Osteoblast (primary cell): ENCODE results near the gene SHANK1. TPM values are rescaled to one million over a fixed set of nuclear protein-coding genes. Genes with fewer than 3 reads are reported as not detected.
"Not testable (repeated sequence)": the region's sequence is repeated elsewhere in the genome, so short reads cannot be mapped to it uniquely, and the experiment has no call there.

Experiments
- DNase-seq: peaks from one replicate; pipeline ENCODE4 v3.0.0; 2011; ENCODE audit warnings: low spot score, mixed read lengths; ENCODE audit not compliant: insufficient read length; ENCODE audit errors: missing footprints
- H2AFZ ChIP-seq: 2 replicates; pipeline ENCODE4 v1.6.0; 2011; ENCODE audit warnings: mild to moderate bottlenecking, low read length
- H3K27ac ChIP-seq: 2 replicates; pipeline ENCODE4 v1.5.1; 2011; ENCODE audit warnings: mild to moderate bottlenecking, low read depth, low read length, moderate library complexity
- H3K27me3 ChIP-seq: 2 replicates; pipeline ENCODE4 v1.6.0; 2012; ENCODE audit warnings: mild to moderate bottlenecking, control low read depth, inconsistent platforms, low read length, moderate library complexity; ENCODE audit not compliant: insufficient read depth
- H3K36me3 ChIP-seq: 2 replicates; pipeline ENCODE4 v1.5.1; 2011; ENCODE audit warnings: mild to moderate bottlenecking, low read length, control low read depth, moderate library complexity; ENCODE audit not compliant: insufficient read depth
- H3K4me1 ChIP-seq: 2 replicates; pipeline ENCODE4 v1.5.1; 2011; ENCODE audit warnings: mild to moderate bottlenecking, low read length, control low read depth, moderate library complexity; ENCODE audit not compliant: insufficient read depth
- H3K4me2 ChIP-seq: 2 replicates; pipeline ENCODE4 v1.6.0; 2011; ENCODE audit warnings: mild to moderate bottlenecking, low read length; ENCODE audit not compliant: insufficient read depth
- H3K4me3 ChIP-seq: fragments of 200-600 bp; sonication (generic); 3 replicates; pipeline ENCODE4 v1.5.1; 2012; ENCODE audit warnings: mild to moderate bottlenecking, low read length, inconsistent platforms; ENCODE audit not compliant: insufficient read depth
- H3K79me2 ChIP-seq: 2 replicates; pipeline ENCODE4 v1.6.0; 2012; ENCODE audit warnings: mild to moderate bottlenecking, low read length, control low read depth, inconsistent platforms; ENCODE audit not compliant: insufficient read depth
- H3K9me3 ChIP-seq: 2 replicates; pipeline ENCODE4 v1.5.1; 2011; ENCODE audit warnings: low read depth, low read length, control low read depth
- H4K20me1 ChIP-seq: 2 replicates; pipeline ENCODE4 v1.6.0; 2012; ENCODE audit warnings: mild to moderate bottlenecking, low read length, control low read depth; ENCODE audit not compliant: insufficient read depth
- CTCF ChIP-seq: IDR thresholded peaks from 2 replicates; pipeline ENCODE4 v1.5.1; 2011; ENCODE audit warnings: mild to moderate bottlenecking, low read depth, low read length, moderate library complexity; ENCODE audit errors: extremely low read depth
- total RNA-seq: library from RNA; depleted of rRNA; stranded (reverse); fragments of >200 nt; gene quantifications from 2 replicates; pipeline ENCODE4 v1.2.3, GENCODE V29; 2012

The SHANK1 gene
- total RNA-seq, 1 donor: 1.1 TPM

- Histone ChIP-seq H3K4me1 (no peaks in the 10 kb centered on the region), H3K79me2 (no peaks in the 10 kb centered on the region), H3K36me3 (no peaks in the 10 kb centered on the region), H3K27ac (no peak overlapping the region), H3K4me2 (no peak overlapping the region), H2AFZ (no peak overlapping the region), H4K20me1 (no peaks in the 10 kb centered on the region), H3K27me3 (no peaks in the 10 kb centered on the region), H3K9me3 (no peaks in the 10 kb centered on the region), H3K4me3 (no peak overlapping the region)
- no peak for TF ChIP-seq CTCF
- DNase-seq: no peak
Observed at GRCh38 chr19:50750010-50750409, 30.4 kb upstream of the SHANK1 start.

GRCh38 chr19:50749490-50749889 is 29.9 kb upstream of the SHANK1 start:
- Histone ChIP-seq H3K36me3 (no peaks in the 10 kb centered on the region), H3K4me3 (no peak overlapping the region), H3K9me3 (no peaks in the 10 kb centered on the region), H2AFZ (no peak overlapping the region), H4K20me1 (no peaks in the 10 kb centered on the region), H3K4me2 (no peak overlapping the region), H3K79me2 (no peaks in the 10 kb centered on the region), H3K4me1 (no peaks in the 10 kb centered on the region), H3K27ac (no peak overlapping the region), H3K27me3 (no peaks in the 10 kb centered on the region)
- DNase-seq: no peak
- no peak for TF ChIP-seq CTCF

- not testable (repeated sequence) for H3K4me3 ChIP-seq, H3K4me1 ChIP-seq, H4K20me1 ChIP-seq, H3K27ac ChIP-seq, H3K9me3 ChIP-seq, H3K36me3 ChIP-seq, DNase-seq, H3K79me2 ChIP-seq, H3K4me2 ChIP-seq, H2AFZ ChIP-seq, H3K27me3 ChIP-seq
Observed at GRCh38 chr19:50747141-50747540, 27.5 kb upstream of the SHANK1 start.

- H3K4me2 ChIP-seq: no peak overlapping the region
- H3K4me3 ChIP-seq: no peak overlapping the region
- no peaks in the 10 kb centered on the region for H3K4me1 ChIP-seq
- H3K27ac ChIP-seq: no peak overlapping the region
- H4K20me1 ChIP-seq: no peaks in the 10 kb centered on the region
- H2AFZ ChIP-seq: no peak overlapping the region
- TF ChIP-seq CTCF: no peak
- H3K27me3 ChIP-seq: no peaks in the 10 kb centered on the region
- no peaks in the 10 kb centered on the region for H3K79me2 ChIP-seq
- H3K36me3 ChIP-seq: no peaks in the 10 kb centered on the region
- DNase-seq: no peak
- H3K9me3 ChIP-seq: no peaks in the 10 kb centered on the region
Observed at GRCh38 chr19:50745221-50745620, 25.6 kb upstream of the SHANK1 start.
